Natural killer cell (primary cell): ENCODE data around the gene SHISAL1. TPM values are rescaled to one million over a fixed set of nuclear protein-coding genes. Genes with fewer than 3 reads are reported as not detected.

Source experiments
- ATAC-seq, 3 donors: fragments of 150-1000 bp in 2 of 3; fragments of 200-7000 bp in 1 of 3; cut with Tn5 transposase; 1 replicate in 1 of 3; 2 replicates in 2 of 3; pipeline ENCODE4 v1.10.0; 2021; ENCODE audit warnings: mild to moderate bottlenecking in 2 of 3, moderate library complexity in 2 of 3
- DNase-seq, 2 donors: peaks; one replicate each; pipeline versions ENCODE4 v3.0.0 to v3.0.0-alpha.2; 2013 to 2021; ENCODE audit warnings: mixed read lengths in 1 of 2
- H3K27ac ChIP-seq: one replicate; pipeline ENCODE4 v1.5.1; 2013; ENCODE audit warnings: mild to moderate bottlenecking, low read length
- H3K27me3 ChIP-seq: one replicate; pipeline ENCODE4 v1.6.1; 2013; ENCODE audit warnings: low read length; ENCODE audit not compliant: control insufficient read depth, insufficient read depth
- H3K36me3 ChIP-seq: one replicate; pipeline ENCODE4 v1.6.1; 2013; ENCODE audit warnings: low read length; ENCODE audit not compliant: control insufficient read depth, insufficient read depth
- H3K4me1 ChIP-seq: one replicate; pipeline ENCODE4 v1.6.1; 2013; ENCODE audit warnings: low read length; ENCODE audit not compliant: control insufficient read depth, insufficient read depth
- H3K4me3 ChIP-seq: one replicate; pipeline ENCODE4 v1.5.1; 2013; ENCODE audit warnings: low read length
- H3K9me3 ChIP-seq: one replicate; pipeline ENCODE4 v1.6.1; 2013; ENCODE audit warnings: low read length; ENCODE audit not compliant: control insufficient read depth, insufficient read depth
- H3K27ac Mint-ChIP-seq, 2 donors: one replicate each; pipeline ENCODE4 v1.8.0; 2022; ENCODE audit warnings: mild to moderate bottlenecking in 2 of 2, mixed read lengths in 2 of 2, moderate library complexity in 1 of 2
- H3K27me3 Mint-ChIP-seq, 2 donors: one replicate each; pipeline ENCODE4 v1.8.0; 2022; ENCODE audit warnings: low read depth in 2 of 2, mixed read lengths in 2 of 2
- H3K36me3 Mint-ChIP-seq: one replicate; pipeline ENCODE4 v1.8.0; 2022; ENCODE audit warnings: mixed read lengths
- H3K4me1 Mint-ChIP-seq, 2 donors: one replicate each; pipeline ENCODE4 v1.8.0; 2022; ENCODE audit warnings: mixed read lengths in 2 of 2
- H3K4me3 Mint-ChIP-seq: one replicate; pipeline ENCODE4 v1.8.0; 2022; ENCODE audit warnings: mild to moderate bottlenecking, moderate library complexity, mixed read lengths
- H3K9me3 Mint-ChIP-seq, 2 donors: one replicate each; pipeline ENCODE4 v1.8.0; 2022; ENCODE audit warnings: mixed read lengths in 2 of 2
- CTCF ChIP-seq: fragments of 200-600 bp; IDR thresholded peaks from one replicate; pipeline ENCODE4 v1.8.0; 2022; ENCODE audit warnings: antibody characterized with exemption
- WGBS: methylation state at CpG from one replicate; pipeline ENCODE4 v1.1.7; 2013; ENCODE audit warnings: missing lambda C conversion rate; ENCODE audit not compliant: insufficient coverage; 5-methylcytosine and 5-hydroxymethylcytosine counted together
- intact Hi-C: fragments of 100-400 bp; cut with micrococcal nuclease; formaldehyde crosslinking; loops from one replicate; pipeline ENCODE4 v1.14.2; 2022
- total RNA-seq, 4 donors: library from RNA; stranded (reverse); fragments of 120-200 nt in 1 of 4; gene quantifications; one replicate each; pipeline versions ENCODE4 v1.2.3 to v1.2.4, GENCODE V29; 2013 to 2022

SHISAL1 gene
- total RNA-seq, 3 donors from 2014 or later (not counting 1 experiment from before 2014, with no cell fraction given) = not detected

- ATAC-seq (no peak), DNase-seq (no peak)
- Histone ChIP-seq H3K27me3 (no peaks in the 10 kb centered on the region), H3K9me3 (peaks cover 3% of the 10 kb centered on the region), H3K27ac (no peak overlapping the region), H3K4me3 (no peak overlapping the region), H3K36me3 (no peaks in the 10 kb centered on the region), H3K4me1 (no peaks in the 10 kb centered on the region)
- WGBS = 88% methylated on average over 10 of the region's 10 CpGs
- intact Hi-C loops = no loop called here
- peaks cover 31 to 54% of the 10 kb centered on the region in 2 donors for H3K27me3 Mint-ChIP-seq
- H3K27ac Mint-ChIP-seq = no peak overlapping the region
- H3K4me3 Mint-ChIP-seq = no peak overlapping the region
- no peaks in the 10 kb centered on the region for H3K36me3 Mint-ChIP-seq
- peaks cover 4 to 5% of the 10 kb centered on the region in 2 donors for H3K9me3 Mint-ChIP-seq
- H3K4me1 Mint-ChIP-seq = no peaks in the 10 kb centered on the region
- TF ChIP-seq CTCF = no peak
Measured at GRCh38 chr22:44248926-44249325, 63.8 kb downstream of the SHISAL1 start.

- H3K36me3 Mint-ChIP-seq = no peaks in the 10 kb centered on the region
- H3K9me3 Mint-ChIP-seq = peaks cover 4 to 5% of the 10 kb centered on the region in 2 donors
Measured at GRCh38 chr22:44247923-44248892, 64.5 kb downstream of the SHISAL1 start.

GRCh38 chr22:44247346-44247745 lies 65.4 kb downstream of the SHISAL1 start:
- ATAC-seq (no peak), DNase-seq (no peak)
- Histone ChIP-seq H3K27me3 (no peaks in the 10 kb centered on the region), H3K27ac (no peak overlapping the region), H3K4me3 (no peak overlapping the region), H3K4me1 (no peaks in the 10 kb centered on the region), H3K9me3 (peaks cover 3% of the 10 kb centered on the region), H3K36me3 (no peaks in the 10 kb centered on the region)
- WGBS = 83% methylated on average over 5 of the region's 5 CpGs
- intact Hi-C loops = no loop called here
- TF ChIP-seq CTCF = no peak
- Mint-ChIP-seq H3K27me3 (peaks cover 33 to 50% of the 10 kb centered on the region in 2 donors), H3K4me3 (no peak overlapping the region), H3K4me1 (no peaks in the 10 kb centered on the region), H3K27ac (no peak overlapping the region), H3K36me3 (no peaks in the 10 kb centered on the region), H3K9me3 (peaks cover 4 to 5% of the 10 kb centered on the region in 2 donors)

More at GRCh38 chr22:44247923-44248892, 64.5 kb downstream of the SHISAL1 start:
- intact Hi-C loops = no loop called here
- Mint-ChIP-seq H3K4me1 (no peaks in the 10 kb centered on the region), H3K27ac (no peak overlapping the region), H3K4me3 (no peak overlapping the region), H3K27me3 (peaks cover 33 to 53% of the 10 kb centered on the region in 2 donors)
- DNase-seq (no peak), ATAC-seq (no peak)
- Histone ChIP-seq H3K27ac (no peak overlapping the region), H3K4me1 (no peaks in the 10 kb centered on the region), H3K9me3 (peaks cover 3% of the 10 kb centered on the region), H3K4me3 (no peak overlapping the region), H3K36me3 (no peaks in the 10 kb centered on the region), H3K27me3 (no peaks in the 10 kb centered on the region)
- WGBS = 90% methylated on average over 25 of the region's 25 CpGs
- TF ChIP-seq CTCF = no peak
